Neural cell (in vitro differentiated cells): Measurements from ENCODE around the gene CSMD2. TPM values are rescaled to one million over a fixed set of nuclear protein-coding genes. Genes with fewer than 3 reads are reported as not detected.

ENCODE experiments used
- H2AFZ ChIP-seq: fragments of 200-600, 300-800 bp; sonication (generic), shearing (Covaris generic); 2 replicates; pipeline ENCODE4 v1.6.0; 2014; ENCODE audit warnings: low read depth, mild to moderate bottlenecking, antibody characterized with exemption, low read length, moderate library complexity
- H3F3A ChIP-seq: fragments of 200-600 bp; shearing (Covaris generic); 2 replicates; pipeline ENCODE4 v1.6.1; 2016; ENCODE audit warnings: mild to moderate bottlenecking, moderate library complexity, mixed read lengths, antibody characterized with exemption, low read length; ENCODE audit not compliant: insufficient read depth, poor library complexity, severe bottlenecking
- H3K27ac ChIP-seq: fragments of 200-600, 300-800 bp; sonication (generic), shearing (Covaris generic); 2 replicates; pipeline ENCODE4 v1.5.1; 2014; ENCODE audit warnings: mild to moderate bottlenecking, low read length, moderate library complexity
- H3K27me3 ChIP-seq: fragments of 300-800, 200-600 bp; sonication (generic), shearing (Covaris generic); 2 replicates; pipeline ENCODE4 v1.6.0; 2014; ENCODE audit warnings: mild to moderate bottlenecking, low read depth, low read length, moderate library complexity; ENCODE audit not compliant: insufficient read depth
- H3K36me3 ChIP-seq: fragments of 300-800, 200-600 bp; sonication (generic), shearing (Covaris generic); 2 replicates; pipeline ENCODE4 v1.5.1; 2014; ENCODE audit warnings: mild to moderate bottlenecking, antibody characterized with exemption, low read length, moderate library complexity; ENCODE audit not compliant: insufficient read depth
- H3K4me2 ChIP-seq: fragments of 300-800, 200-600 bp; sonication (generic), shearing (Covaris generic); 2 replicates; pipeline ENCODE4 v1.6.0; 2014; ENCODE audit warnings: mild to moderate bottlenecking, low read length
- H3K4me3 ChIP-seq: fragments of 300-800, 200-600 bp; sonication (generic), shearing (Covaris generic); 2 replicates; pipeline ENCODE4 v1.5.1; 2014; ENCODE audit warnings: mild to moderate bottlenecking, low read length, moderate library complexity
- H3K79me2 ChIP-seq: fragments of 200-600 bp; shearing (Covaris generic); replicated peaks from 2 replicates; pipeline ENCODE4 v1.6.0; 2014; ENCODE audit warnings: mild to moderate bottlenecking, low read length, moderate library complexity; ENCODE audit not compliant: insufficient read depth
- H3K9ac ChIP-seq: fragments of 300-800, 200-600 bp; sonication (generic), shearing (Covaris generic); 2 replicates; pipeline ENCODE4 v1.6.1; 2016; ENCODE audit warnings: mild to moderate bottlenecking, low read length, mixed read lengths
- H3K9me2 ChIP-seq: fragments of 200-600 bp; shearing (Covaris generic); 2 replicates; pipeline ENCODE4 v1.6.1; 2016; ENCODE audit warnings: mild to moderate bottlenecking, low read length, mixed read lengths; ENCODE audit not compliant: insufficient read depth
- H3K9me3 ChIP-seq: fragments of 200-600, 300-800 bp; sonication (generic), shearing (Covaris generic); 2 replicates; pipeline ENCODE4 v1.6.1; 2016; ENCODE audit warnings: mild to moderate bottlenecking, mixed run types, low read length, moderate library complexity, mixed read lengths
- H4K20me1 ChIP-seq: fragments of 200-600 bp; shearing (Covaris generic); 2 replicates; pipeline ENCODE4 v1.6.1; 2016; ENCODE audit warnings: mild to moderate bottlenecking, mixed run types; ENCODE audit not compliant: insufficient read depth
- EP300 ChIP-seq: fragments of 450-650 bp; conservative IDR thresholded peaks from 2 replicates; pipeline ENCODE4 v1.6.1; 2014; ENCODE audit warnings: antibody characterized with exemption, mild to moderate bottlenecking, moderate library complexity; ENCODE audit not compliant: poor library complexity, severe bottlenecking
- EZH2 ChIP-seq: fragments of 200-600, 300-800 bp; shearing (Covaris generic), sonication (generic); IDR thresholded peaks from 2 replicates; pipeline ENCODE4 v1.6.1; 2014; ENCODE audit warnings: antibody characterized with exemption, low read length, borderline replicate concordance, mild to moderate bottlenecking; ENCODE audit not compliant: insufficient read depth, poor library complexity, severe bottlenecking
- MXI1 ChIP-seq: fragments of 450-650 bp; conservative IDR thresholded peaks from 2 replicates; pipeline ENCODE4 v1.6.1; 2014; ENCODE audit warnings: antibody characterized with exemption, mild to moderate bottlenecking; ENCODE audit not compliant: poor library complexity, severe bottlenecking
- POLR2AphosphoS5 ChIP-seq: IDR thresholded peaks from 2 replicates; pipeline ENCODE4 v1.6.1; 2012
- RAD21 ChIP-seq: fragments of 450-650 bp; conservative IDR thresholded peaks from 2 replicates; pipeline ENCODE4 v1.6.1; 2014; ENCODE audit warnings: antibody characterized with exemption, mild to moderate bottlenecking, moderate library complexity
- SMC3 ChIP-seq: fragments of 450-650 bp; conservative IDR thresholded peaks from 2 replicates; pipeline ENCODE4 v1.6.1; 2014; ENCODE audit warnings: antibody characterized with exemption, mild to moderate bottlenecking, moderate library complexity; ENCODE audit not compliant: poor library complexity
- TAF1 ChIP-seq: IDR thresholded peaks from 2 replicates; pipeline ENCODE4 v1.6.1; 2012; ENCODE audit warnings: low read depth
- polyA plus RNA-seq: library from polyadenylated mRNA; depleted of rRNA; stranded (reverse); fragments of >200 nt; gene quantifications from 2 replicates; pipeline ENCODE4 v1.2.3, GENCODE V29; 2014
- TF ChIP-seq, protein P1 (sequence below): IDR thresholded peaks from 2 replicates; pipeline ENCODE4 v1.6.1; 2012; ENCODE audit warnings: borderline replicate concordance
- TF ChIP-seq, protein P2 (sequence below): fragments of 450-650 bp; IDR thresholded peaks from 2 replicates; pipeline ENCODE4 v1.5.1; 2014; ENCODE audit warnings: antibody characterized with exemption, mild to moderate bottlenecking, moderate library complexity; ENCODE audit not compliant: poor library complexity, severe bottlenecking

CSMD2 gene
- polyA plus RNA-seq, 1 donor from 2014 or later: 9.6 TPM

DNA sequence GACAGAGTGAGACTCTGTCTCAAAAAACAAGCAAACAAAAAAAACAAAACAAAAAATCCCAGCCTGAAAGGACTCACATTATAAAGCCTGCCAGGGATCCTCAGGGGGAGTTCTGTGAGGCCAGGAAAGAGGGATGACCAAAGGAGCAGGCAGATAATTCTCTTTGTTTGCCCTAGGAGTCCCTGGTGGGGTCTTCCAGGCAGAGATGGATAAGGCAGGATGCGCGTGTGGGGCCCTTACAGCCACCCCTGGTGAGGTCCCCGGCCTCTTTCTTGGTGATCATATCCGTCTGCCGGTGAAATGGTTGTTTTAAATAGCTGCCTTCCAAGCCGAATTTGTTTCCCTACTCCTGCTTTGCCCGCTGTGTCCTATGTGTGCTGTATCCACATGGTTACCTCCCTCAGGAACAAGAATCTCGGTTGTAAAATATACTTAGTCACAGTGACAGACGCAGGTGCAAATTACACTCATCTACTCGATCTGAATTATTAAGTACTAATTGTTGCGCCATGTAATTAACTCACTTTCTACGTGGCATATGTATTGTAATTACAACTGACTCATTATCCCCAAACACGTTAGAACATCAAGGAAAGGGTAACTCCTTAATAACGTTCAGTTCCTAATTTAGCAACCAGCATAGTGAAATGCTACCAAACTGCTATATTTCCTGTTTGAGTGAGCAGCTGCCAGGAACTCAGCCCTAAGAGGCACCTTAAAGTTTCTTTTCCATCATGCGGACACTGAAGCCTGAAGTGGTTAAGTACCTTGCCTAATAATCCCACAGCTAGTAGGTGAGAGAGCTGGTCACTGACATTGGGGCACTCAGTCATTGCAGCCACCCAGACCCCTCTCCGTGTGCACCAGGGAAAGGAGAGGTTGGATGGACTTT, 586.2 kb downstream of the CSMD2 start:
- H2AFZ ChIP-seq: no peak overlapping the region
- no peak overlapping the region for H3K4me2 ChIP-seq
- no peak overlapping the region for H3K9ac ChIP-seq
- H3K79me2 ChIP-seq: no peaks in the 10 kb centered on the region
- H4K20me1 ChIP-seq: no peaks in the 10 kb centered on the region
- no peaks in the 10 kb centered on the region for H3K9me3 ChIP-seq
- H3K27ac ChIP-seq: no peak overlapping the region
- H3K27me3 ChIP-seq: no peaks in the 10 kb centered on the region
- H3K9me2 ChIP-seq: no peaks in the 10 kb centered on the region
- H3K36me3 ChIP-seq: no peaks in the 10 kb centered on the region
- TF ChIP-seq EZH2 (no peak), RAD21 (no peak), MXI1 (no peak), EP300 (no peak), POLR2AphosphoS5 (no peak), SMC3 (no peak), TAF1 (no peak)
- TF ChIP-seq, protein P1, sequence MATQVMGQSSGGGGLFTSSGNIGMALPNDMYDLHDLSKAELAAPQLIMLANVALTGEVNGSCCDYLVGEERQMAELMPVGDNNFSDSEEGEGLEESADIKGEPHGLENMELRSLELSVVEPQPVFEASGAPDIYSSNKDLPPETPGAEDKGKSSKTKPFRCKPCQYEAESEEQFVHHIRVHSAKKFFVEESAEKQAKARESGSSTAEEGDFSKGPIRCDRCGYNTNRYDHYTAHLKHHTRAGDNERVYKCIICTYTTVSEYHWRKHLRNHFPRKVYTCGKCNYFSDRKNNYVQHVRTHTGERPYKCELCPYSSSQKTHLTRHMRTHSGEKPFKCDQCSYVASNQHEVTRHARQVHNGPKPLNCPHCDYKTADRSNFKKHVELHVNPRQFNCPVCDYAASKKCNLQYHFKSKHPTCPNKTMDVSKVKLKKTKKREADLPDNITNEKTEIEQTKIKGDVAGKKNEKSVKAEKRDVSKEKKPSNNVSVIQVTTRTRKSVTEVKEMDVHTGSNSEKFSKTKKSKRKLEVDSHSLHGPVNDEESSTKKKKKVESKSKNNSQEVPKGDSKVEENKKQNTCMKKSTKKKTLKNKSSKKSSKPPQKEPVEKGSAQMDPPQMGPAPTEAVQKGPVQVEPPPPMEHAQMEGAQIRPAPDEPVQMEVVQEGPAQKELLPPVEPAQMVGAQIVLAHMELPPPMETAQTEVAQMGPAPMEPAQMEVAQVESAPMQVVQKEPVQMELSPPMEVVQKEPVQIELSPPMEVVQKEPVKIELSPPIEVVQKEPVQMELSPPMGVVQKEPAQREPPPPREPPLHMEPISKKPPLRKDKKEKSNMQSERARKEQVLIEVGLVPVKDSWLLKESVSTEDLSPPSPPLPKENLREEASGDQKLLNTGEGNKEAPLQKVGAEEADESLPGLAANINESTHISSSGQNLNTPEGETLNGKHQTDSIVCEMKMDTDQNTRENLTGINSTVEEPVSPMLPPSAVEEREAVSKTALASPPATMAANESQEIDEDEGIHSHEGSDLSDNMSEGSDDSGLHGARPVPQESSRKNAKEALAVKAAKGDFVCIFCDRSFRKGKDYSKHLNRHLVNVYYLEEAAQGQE: no peak
- TF ChIP-seq, protein P2, sequence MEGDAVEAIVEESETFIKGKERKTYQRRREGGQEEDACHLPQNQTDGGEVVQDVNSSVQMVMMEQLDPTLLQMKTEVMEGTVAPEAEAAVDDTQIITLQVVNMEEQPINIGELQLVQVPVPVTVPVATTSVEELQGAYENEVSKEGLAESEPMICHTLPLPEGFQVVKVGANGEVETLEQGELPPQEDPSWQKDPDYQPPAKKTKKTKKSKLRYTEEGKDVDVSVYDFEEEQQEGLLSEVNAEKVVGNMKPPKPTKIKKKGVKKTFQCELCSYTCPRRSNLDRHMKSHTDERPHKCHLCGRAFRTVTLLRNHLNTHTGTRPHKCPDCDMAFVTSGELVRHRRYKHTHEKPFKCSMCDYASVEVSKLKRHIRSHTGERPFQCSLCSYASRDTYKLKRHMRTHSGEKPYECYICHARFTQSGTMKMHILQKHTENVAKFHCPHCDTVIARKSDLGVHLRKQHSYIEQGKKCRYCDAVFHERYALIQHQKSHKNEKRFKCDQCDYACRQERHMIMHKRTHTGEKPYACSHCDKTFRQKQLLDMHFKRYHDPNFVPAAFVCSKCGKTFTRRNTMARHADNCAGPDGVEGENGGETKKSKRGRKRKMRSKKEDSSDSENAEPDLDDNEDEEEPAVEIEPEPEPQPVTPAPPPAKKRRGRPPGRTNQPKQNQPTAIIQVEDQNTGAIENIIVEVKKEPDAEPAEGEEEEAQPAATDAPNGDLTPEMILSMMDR: no peak
- H3F3A ChIP-seq: no peaks in the 10 kb centered on the region
- no peak overlapping the region for H3K4me3 ChIP-seq

GRCh38 chr1:33577663-33578062, 587.4 kb downstream of the CSMD2 start:
- H3K4me2 ChIP-seq: no peak overlapping the region
- H3K27me3 ChIP-seq: no peaks in the 10 kb centered on the region

More at GRCh38 chr1:33577663-33578062, 587.4 kb downstream of the CSMD2 start:
- no peaks in the 10 kb centered on the region for H4K20me1 ChIP-seq
- no peaks in the 10 kb centered on the region for H3K79me2 ChIP-seq
- H3K9me3 ChIP-seq: no peaks in the 10 kb centered on the region
- TF ChIP-seq, protein P1: no peak
- TF ChIP-seq MXI1 (no peak), TAF1 (no peak), EP300 (no peak), SMC3 (no peak), RAD21 (no peak)
- TF ChIP-seq, protein P2: no peak
- no peaks in the 10 kb centered on the region for H3K9me2 ChIP-seq
- no peak overlapping the region for H3K27ac ChIP-seq
- H3F3A ChIP-seq: no peaks in the 10 kb centered on the region
- H2AFZ ChIP-seq: no peak overlapping the region
- H3K4me3 ChIP-seq: no peak overlapping the region
- no peak overlapping the region for H3K9ac ChIP-seq
- no peaks in the 10 kb centered on the region for H3K36me3 ChIP-seq
